GM21423 (cell line): Measurements from ENCODE around the gene CD44.

Experiments used
- ATAC-seq: cut with Tn5 transposase; IDR thresholded peaks from one replicate; pipeline ENCODE4 v1.9.1; 2021; ENCODE audit warnings: mild to moderate bottlenecking, moderate library complexity; ENCODE audit not compliant: unreplicated experiment

The CD44 gene

DNA sequence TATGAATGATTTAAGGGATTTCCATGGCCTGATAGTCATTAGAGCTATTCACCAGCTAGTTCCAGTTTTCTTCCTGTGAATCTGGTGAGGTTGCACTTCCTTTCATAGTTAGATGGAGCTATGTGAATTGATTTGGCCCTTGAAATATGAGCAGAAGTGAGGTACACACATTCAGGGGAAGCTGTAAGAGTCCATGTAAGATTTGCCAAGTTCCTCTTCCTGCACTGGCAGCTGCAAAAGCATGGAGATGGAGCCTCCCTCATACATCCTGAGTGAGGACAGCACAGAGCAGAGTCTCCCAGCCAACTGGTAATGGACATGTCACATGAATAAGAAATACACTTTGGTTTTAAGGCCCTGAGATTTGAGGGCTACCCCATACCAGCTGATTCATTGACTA is 111.7 kb downstream of the CD44 start:
- ATAC-seq = no peak

DNA sequence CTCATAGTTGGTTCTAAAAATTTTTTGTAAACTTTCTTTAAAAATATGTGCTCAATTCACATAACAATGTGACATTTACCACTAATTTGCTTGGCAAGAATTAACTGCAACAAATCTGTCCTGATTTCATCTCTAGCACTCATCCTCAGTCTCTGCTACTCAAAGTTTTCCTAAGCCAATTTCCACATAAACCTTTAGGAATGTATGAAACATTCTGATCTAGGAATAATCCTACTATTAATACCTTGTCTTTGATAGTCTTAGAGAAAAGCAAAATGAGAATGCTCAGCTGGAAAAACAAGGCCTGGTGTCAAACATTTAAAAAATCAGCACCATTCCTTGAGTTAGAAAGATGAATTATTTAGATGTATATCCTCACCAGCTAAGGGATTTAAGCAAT is 114.3 kb downstream of the CD44 start:
- no peak for ATAC-seq

DNA sequence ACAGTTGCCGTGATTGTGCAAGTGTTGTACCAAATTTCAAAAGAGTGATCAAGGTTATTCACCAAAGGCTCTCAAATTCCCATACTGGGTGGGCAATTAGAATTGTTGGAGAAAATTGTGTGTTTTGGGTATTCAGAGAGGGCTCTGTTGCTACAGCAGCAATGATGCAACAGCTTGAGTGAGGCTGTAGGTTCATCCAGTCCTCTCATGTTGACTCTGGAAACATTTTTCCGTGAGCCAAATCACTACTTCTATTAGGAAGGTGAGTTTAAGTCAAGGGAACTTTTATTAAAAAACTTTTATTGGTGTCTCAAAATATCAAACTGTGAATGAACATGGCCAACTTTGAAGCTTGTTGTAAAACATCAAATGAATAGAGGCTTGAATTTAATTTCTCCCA is 116.5 kb downstream of the CD44 start:
- no peak for ATAC-seq

DNA sequence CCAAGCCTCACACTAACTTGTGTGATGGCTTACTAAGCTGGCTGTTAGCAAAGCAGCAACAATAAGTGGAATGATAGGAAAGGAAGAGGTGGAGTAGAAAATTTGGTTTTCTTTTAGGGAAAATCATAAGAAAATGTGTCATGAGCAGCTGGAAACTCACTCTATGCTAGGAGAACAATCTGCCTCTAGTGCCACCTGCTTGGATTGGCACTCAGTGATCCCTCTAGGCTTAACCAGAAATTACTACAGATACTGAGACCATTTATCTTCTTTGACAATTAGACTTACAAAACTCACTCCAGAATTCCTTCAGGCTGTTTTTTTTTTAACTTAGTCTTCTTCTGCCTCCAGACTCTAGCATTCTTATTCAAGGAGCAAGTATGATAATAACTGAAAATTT is 117.3 kb downstream of the CD44 start:
- ATAC-seq = no peak

DNA sequence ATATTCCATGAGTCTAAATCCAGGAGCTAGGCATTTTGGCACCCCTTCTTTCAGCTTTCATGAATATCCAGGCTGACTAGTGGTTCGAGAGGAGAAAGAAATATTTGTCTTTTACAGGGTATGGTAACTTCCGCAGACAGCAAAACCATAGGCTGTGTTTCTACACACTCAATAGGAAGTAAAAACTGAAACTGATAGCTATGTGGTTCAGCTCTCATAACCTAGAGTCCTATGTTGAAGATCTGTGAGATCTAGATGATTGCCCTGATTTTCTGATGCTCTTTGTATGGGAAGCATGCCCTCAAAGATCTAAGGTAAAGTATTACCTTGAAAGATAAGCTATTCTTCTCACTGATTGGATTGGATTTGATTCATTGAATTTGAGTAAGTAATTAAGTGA is 118.3 kb downstream of the CD44 start:
- peak; percentile 100 for ATAC-seq

GRCh38 chr11:35259529-35259928 is 120.6 kb downstream of the CD44 start:
- ATAC-seq = no peak

- no peak for ATAC-seq
These were observed 121.5 kb downstream of the CD44 start for GRCh38 chr11:35260342-35260985.

DNA sequence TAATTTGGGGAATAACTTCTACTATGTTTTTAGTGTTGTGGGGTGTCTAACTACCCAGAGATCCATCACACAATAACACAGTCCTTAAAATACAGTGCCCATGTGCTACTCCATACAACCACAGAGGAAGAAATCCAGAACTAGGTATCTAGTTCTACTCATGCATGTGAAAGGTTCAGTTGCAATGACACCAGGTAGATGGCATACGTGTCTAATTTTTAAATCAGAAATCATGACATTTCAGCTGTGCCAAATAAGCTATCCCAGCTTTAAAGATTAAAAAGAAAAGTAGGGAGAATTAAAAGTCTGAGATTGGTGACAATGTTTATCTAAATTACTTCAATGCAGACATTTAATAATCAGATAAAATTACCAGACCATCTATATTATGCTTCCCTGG is 122.2 kb downstream of the CD44 start:
- no peak for ATAC-seq

GRCh38 chr11:35262056-35262455 is 123.1 kb downstream of the CD44 start:
- no peak for ATAC-seq

DNA sequence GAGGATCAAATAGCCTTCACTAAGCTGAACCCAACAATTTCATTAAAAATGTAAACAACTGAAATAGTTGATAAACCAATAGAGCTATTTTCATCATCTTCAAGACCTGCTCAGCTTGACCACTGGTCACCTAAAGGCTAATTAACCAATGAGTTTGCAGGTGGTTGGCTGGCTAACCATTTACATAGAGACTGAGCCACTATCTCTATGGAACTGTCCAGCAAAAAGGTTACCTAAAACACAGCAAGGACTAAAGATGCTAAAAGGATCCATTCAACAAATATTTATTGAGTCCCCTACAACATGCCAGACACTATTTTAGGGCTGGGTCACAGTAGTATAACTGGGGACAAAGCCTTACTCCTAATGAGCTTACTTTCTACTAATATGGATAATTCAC is 123.8 kb downstream of the CD44 start:
- no peak for ATAC-seq

DNA sequence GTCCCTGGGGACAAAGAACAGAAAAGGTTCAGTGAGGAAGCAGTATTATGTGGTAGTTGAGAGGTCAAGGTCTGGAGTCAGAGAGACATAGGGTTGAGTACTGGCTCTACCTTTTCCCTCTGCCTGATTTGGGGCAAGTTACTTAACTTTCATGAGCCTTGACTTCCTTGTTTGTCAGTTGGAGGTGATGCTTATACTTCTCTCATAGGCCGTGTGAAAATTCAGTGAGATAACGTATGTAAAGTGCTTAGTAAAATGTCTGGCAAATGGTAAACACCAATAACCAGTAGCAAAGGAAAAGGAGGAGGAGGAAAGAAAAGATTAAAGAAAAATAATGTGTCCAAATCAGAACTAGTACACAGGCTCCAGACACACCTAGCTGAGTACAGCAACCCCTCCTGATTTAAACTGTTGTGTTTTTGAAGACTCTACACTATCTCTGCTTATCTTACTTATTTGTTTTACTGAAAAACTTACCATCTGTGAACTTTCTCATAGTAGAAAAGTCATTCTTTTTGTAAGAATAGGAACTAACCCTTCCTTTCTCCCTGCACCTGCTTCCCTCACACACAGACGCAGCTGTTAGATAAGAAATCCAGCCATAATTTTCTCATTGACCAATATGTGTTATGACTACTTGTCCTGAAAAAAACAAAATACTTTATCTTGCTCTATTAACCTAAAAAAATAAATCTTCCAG is 126.9 kb downstream of the CD44 start:
- no peak for ATAC-seq

GRCh38 chr11:35267504-35267903 is 128.5 kb downstream of the CD44 start:
- no peak for ATAC-seq

DNA sequence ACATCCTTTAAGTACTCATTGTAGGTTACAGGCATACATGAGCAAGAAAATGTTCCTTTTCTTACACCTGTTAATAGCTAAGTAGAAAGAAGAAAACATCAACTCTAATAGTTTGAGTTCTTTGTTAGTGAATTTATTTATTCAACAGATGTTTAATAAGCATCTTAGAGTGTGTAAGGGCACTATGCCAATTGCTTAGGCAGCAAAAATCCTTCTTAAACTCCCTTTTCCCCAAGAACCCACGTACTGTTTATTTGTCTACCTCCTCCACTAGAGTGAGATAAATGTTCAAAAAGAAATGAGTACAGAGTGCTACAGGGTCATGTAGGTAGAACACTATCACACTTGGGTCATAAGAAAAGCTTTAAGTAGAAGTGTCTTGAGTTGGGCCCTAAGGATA is 131.4 kb downstream of the CD44 start:
- no peak for ATAC-seq

DNA sequence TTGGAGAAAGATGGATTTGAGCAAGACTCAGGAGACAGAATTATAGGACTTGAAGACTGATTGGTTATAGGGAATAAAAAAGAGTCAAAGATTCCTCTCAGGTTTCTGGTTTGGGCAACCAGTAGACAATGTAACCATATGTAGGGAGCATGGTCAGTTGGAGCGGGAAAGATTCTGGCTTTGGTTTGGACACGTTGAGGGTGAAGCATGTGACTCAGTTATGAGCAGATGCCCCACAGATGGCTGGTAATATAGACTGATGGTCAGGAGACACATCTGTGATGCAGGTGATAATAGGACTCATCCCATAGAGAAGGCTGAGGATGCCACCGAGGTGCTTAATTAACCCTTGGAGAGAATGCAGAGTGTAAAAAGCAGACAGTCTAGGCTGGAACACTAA is 132.1 kb downstream of the CD44 start:
- no peak for ATAC-seq

GRCh38 chr11:35272391-35272902 is 133.5 kb downstream of the CD44 start:
- ATAC-seq = peak; percentile 84

DNA sequence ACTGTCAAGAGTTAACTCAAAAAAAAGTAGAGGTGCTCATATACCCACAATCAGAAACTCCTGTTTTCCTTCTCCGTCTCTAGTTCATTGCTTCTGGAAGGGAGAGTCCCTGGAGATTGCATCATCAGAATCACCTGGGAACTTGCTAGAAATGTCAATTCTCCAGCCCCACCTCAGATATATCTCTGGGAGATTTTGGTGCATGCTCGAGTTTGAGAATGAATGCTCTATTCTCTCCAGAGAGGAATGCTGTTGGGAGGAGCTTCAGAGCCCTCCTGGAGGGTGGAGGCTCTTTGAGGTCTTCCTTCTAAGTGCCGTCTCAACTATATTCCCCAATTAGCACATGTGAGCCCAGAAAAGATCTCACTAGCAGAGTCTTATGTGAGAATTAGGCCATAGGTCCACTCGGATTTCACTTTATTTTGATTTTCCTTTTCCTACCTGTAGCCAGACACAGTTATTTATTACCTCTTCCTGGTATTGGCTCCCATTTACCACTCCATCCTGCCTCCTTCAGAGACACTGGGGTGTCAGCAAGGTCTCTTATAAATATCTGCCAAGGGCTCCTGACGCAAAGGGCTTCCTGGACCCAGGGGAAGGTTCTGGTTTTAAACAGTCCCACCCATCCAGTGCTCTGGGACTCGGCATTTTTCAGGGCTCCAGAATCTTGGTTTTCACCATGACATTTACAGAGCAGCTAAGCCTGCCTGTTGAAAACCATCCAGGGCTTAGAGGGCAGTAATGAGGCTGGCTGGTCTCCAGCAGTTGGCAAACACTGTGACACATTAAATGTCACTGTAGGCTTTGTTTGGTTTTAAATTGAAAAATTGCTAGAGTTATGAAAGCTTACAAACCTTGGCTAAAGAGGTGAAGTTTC is 136.2 kb downstream of the CD44 start:
- no peak for ATAC-seq

DNA sequence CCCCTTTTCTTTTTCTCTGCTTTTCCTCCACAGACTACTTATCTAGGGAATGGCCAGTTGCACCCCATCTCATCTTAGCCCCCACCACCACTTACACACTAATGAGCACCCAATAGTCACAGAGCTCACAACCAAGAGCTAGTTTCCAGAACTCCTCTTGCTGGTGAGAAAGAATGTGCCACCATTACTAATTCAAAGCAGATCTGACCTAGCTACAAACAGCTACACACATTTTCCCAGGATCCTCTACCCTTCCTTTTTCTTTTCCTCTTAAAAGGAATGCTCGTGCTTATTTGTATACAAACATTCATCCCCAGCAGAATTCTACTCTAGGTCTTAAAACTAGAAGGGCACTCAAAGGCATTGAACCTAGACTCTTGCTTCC is 136.8 kb downstream of the CD44 start:
- no peak for ATAC-seq

GRCh38 chr11:35276396-35277145 is 137.6 kb downstream of the CD44 start:
- no peak for ATAC-seq

- ATAC-seq = no peak
These were observed 138.9 kb downstream of the CD44 start for GRCh38 chr11:35277827-35278226.

DNA sequence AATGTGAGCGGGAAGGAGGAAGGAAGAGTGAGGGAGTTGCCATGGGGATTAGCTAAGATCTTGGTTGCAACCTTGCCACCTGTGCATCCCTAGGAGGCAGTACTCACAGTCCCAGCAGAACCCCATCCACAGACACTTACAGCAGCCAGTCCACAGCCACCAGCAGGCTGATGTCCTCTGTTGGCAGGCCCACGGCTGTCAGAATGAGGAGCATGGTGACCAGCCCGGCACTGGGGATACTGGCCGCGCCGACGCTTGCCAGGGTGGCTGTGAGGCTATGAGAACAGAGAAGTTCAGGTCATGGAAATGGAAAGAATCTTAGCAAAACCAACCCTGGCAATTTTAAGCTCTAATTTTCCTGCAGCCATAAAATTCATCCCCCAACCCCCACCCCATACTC is 141.8 kb downstream of the CD44 start:
- ATAC-seq = no peak

GRCh38 chr11:35281169-35281688 is 142.3 kb downstream of the CD44 start:
- no peak for ATAC-seq
